ENCODE data around the gene ABCG4.
"Not testable (repeated sequence)": the region's sequence is repeated elsewhere in the genome, so short reads cannot be mapped to it uniquely, and the experiment has no call there.

ABCG4 gene

DNA sequence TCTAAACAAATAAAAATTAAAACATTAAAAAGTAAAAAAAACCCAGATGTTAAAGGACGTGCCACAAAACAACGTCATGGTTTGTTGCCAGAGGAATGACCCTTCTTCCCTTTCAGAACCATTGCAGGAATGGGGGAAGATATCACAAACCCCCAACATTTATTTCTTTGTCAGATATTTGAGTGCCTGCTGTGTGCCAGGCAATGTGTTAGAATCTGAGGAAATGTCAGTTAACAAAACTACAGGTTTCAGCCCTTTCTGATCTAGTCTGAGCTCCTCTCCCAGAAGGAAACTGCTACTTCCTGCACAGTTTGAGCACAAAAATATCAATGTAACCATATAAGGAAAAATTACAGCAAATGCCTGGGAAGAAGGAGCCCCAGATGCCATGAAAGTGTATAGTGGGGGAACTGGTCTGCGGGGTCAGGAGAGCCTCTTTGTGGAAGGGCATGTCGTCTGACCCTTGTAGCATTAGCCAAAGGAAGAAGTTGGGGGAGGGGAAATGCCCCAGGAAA is 29.4 kb downstream of the ABCG4 start:
- Histone ChIP-seq H3K9me3 (ENCODE audit: control insufficient read depth, insufficient read depth, low read length) (no peaks in the 10 kb centered on the region), H3K9ac (ENCODE audit: low read depth, low read length) (no peak overlapping the region), H3K4me1 (ENCODE audit: insufficient read depth, low read length) (peaks cover 5% of the 10 kb centered on the region; the same call in 1 of the 2 replicates), H3K36me3 (ENCODE audit: insufficient read depth, low read length) (peaks cover 3% of the 10 kb centered on the region)

- peaks cover 3% of the 10 kb centered on the region for H3K36me3 ChIP-seq (ENCODE audit: insufficient read depth, low read length)
- H3K9me3 ChIP-seq (ENCODE audit: control insufficient read depth, insufficient read depth, low read length), result no peaks in the 10 kb centered on the region
- H3K9ac ChIP-seq (ENCODE audit: low read depth, low read length), result no peak overlapping the region
- H3K4me1 ChIP-seq (ENCODE audit: insufficient read depth, low read length), result peaks cover 5% of the 10 kb centered on the region; the same call in 1 of the 2 replicates
These were observed 30.5 kb downstream of the ABCG4 start for GRCh38 chr11:119179342-119179741.

DNA sequence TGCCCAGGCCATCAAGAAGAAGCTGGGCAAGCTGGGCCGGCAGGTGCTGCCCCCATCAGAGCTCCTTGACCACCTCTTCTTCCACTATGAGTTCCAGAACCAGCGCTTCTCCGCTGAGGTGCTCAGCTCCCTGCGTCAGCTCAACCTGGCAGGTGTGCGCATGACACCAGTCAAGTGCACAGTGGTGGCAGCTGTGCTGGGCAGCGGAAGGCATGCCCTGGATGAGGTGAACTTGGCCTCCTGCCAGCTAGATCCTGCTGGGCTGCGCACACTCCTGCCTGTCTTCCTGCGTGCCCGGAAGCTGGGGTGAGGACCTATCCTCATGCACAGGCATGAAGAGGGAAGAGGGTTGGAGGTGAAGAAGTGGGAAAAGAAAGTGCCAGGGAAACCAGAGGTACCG is 31.1 kb downstream of the ABCG4 start:
- H3K9me3 ChIP-seq (ENCODE audit: control insufficient read depth, insufficient read depth, low read length), result no peaks in the 10 kb centered on the region
- H3K36me3 ChIP-seq (ENCODE audit: insufficient read depth, low read length), result peaks cover 3% of the 10 kb centered on the region
- no peak overlapping the region for H3K9ac ChIP-seq (ENCODE audit: low read depth, low read length)
- H3K4me1 ChIP-seq (ENCODE audit: insufficient read depth, low read length), result peaks cover 5% of the 10 kb centered on the region; the same call in 1 of the 2 replicates

DNA sequence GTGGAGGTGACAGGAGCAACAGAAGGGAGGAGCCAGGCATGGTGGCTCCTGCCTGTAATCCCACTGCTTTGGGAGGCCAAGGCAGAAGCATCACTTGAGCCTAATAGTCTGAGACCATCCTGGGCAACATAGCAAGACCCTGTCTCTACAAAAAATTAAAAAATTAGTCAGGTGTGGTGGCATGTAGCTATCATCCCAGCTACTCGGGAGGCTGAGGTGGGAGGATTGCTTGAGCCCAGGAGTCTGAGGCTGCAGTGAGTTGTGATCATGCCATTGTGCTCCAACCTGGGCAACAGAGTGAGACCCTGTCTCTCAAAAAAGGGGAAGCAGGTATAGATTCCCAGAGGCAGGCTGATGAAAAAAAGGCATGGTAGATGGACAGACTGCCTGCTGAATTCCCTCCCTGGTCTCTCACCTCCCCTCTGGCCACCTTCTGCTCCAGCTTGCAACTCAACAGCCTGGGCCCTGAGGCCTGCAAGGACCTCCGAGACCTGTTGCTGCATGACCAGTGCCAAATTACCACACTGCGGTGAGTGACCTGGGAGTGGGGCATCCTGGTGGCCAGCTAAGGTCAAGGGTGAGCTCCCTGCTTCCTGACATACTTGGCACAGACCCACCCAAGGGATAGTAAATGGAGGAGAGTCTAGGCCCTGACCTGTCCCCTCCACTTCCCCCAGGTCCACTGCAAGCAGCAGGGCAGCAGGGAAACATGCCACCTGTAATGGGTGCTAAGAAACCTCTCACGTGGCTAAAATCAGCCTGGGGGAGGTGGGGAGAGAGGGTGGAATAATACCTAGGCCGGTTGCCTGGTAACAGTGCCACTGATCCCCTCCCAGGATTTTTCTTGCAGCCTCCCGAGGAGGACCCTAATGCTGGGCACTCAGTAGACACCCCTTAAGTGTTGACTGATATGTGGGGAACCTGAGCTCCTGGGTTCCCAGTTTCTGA is 32.2 kb downstream of the ABCG4 start:
- no peak overlapping the region for H3K9ac ChIP-seq (ENCODE audit: low read depth, low read length)
- no peaks in the 10 kb centered on the region; the same call in 1 of the 2 replicates for H3K36me3 ChIP-seq (ENCODE audit: insufficient read depth, low read length)
- peaks cover 5% of the 10 kb centered on the region; the same call in 1 of the 2 replicates for H3K4me1 ChIP-seq (ENCODE audit: insufficient read depth, low read length)

DNA sequence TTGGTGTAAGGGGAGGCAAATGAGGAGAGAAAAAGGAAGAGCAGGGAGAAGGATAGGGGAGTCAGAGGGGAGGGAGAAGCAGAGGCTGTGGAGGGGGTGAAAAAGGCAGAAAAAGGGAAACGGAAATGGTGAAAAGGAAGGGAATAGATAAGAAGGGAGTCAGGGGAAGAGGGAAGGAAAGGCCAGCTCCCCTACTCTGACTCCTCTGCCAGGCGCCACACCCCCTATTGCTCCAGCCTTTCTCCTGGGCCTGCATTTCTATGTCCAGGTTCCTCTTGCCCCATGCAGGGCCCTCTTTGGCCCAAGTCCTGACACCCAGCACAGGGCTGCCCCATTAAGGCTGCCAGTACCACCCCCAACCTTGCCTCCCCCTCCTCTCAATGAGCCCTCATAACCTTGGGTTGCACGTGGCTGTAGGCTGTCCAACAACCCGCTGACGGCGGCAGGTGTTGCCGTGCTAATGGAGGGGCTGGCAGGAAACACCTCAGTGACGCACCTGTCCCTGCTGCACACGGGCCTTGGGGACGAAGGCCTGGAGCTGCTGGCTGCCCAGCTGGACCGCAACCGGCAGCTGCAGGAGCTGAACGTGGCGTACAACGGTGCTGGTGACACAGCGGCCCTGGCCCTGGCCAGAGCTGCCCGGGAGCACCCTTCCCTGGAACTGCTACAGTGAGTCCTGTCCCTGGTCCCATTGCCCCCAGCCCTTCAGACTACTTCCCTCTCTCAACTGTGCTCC is 33.0 kb downstream of the ABCG4 start:
- no peaks in the 10 kb centered on the region; the same call in 1 of the 2 replicates for H3K36me3 ChIP-seq (ENCODE audit: insufficient read depth, low read length)
- no peak overlapping the region for H3K9ac ChIP-seq (ENCODE audit: low read depth, low read length)
- H3K9me3 ChIP-seq (ENCODE audit: control insufficient read depth, insufficient read depth, low read length), result no peaks in the 10 kb centered on the region
- H3K4me1 ChIP-seq (ENCODE audit: insufficient read depth, low read length), result peaks cover 5% of the 10 kb centered on the region; the same call in 1 of the 2 replicates

More for the DNA sequence above, 32.2 kb downstream of the ABCG4 start:
- H3K9me3 ChIP-seq (ENCODE audit: control insufficient read depth, insufficient read depth, low read length), result no peaks in the 10 kb centered on the region

DNA sequence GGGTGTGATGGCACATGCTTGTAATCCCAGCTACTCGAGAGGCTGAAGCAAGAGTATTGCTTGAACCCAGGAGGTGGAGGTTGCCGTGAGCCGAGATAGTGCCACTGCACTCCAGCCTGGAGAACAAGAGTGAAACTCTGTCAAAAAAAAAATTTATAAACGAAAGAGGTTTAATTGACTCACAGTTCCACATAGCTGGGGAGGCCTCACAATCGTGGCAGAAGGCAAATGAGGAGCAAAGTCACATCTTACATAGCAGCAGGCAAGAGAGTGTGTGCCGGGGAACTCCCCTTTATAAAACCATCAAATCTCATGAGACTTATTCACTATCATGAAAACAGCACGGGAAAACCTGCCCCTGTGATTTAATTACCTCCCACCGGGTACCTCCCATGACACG is 35.5 kb downstream of the ABCG4 start:
- not testable (repeated sequence) for H3K9me3 ChIP-seq (ENCODE audit: control insufficient read depth, insufficient read depth, low read length); H3K9ac ChIP-seq (ENCODE audit: low read depth, low read length); H3K36me3 ChIP-seq (ENCODE audit: insufficient read depth, low read length); H3K4me1 ChIP-seq (ENCODE audit: insufficient read depth, low read length)

GRCh38 chr11:119185981-119186634 is 37.3 kb downstream of the ABCG4 start:
- Histone ChIP-seq H3K9ac (ENCODE audit: low read depth, low read length) (no peak overlapping the region), H3K36me3 (ENCODE audit: insufficient read depth, low read length) (no peaks in the 10 kb centered on the region), H3K9me3 (ENCODE audit: control insufficient read depth, insufficient read depth, low read length) (no peaks in the 10 kb centered on the region), H3K4me1 (ENCODE audit: insufficient read depth, low read length) (no peaks in the 10 kb centered on the region)

DNA sequence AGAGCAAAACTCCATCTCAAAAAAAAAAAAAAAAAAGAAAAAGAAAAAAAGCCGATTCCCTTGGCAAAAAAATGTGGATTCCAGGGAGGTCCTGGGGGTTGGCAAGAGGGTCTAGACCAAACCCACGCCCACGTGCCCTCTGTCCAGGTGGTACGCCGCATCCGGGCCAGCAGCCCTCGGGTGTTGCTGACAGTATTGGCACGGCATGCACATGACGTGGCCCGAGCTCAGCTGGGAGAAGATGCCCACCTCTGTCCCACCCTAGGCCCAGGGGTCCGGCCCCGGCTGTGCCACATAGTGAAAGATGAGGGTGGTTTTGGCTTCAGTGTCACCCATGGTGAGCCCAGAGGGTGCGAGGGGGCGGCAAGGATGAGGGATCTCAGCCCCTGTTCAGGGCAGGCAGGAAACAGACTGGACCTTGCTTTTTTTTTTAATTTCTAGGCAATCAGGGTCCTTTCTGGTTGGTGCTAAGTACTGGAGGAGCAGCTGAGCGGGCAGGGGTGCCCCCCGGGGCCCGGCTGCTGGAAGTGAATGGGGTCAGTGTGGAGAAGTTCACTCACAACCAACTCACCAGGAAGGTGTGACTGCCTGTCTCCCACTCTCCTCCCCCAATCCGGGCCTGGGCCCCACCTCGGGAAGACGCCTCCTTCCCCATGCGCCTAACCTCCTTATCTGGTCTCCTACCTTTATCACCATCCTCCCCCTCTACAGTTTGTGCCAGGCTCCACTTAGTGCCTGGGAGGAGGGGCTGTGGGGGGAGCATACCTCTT is 38.5 kb downstream of the ABCG4 start:
- no peak overlapping the region for H3K9ac ChIP-seq (ENCODE audit: low read depth, low read length)
- H3K36me3 ChIP-seq (ENCODE audit: insufficient read depth, low read length), result no peaks in the 10 kb centered on the region
- no peaks in the 10 kb centered on the region for H3K4me1 ChIP-seq (ENCODE audit: insufficient read depth, low read length)
- H3K9me3 ChIP-seq (ENCODE audit: control insufficient read depth, insufficient read depth, low read length), result no peaks in the 10 kb centered on the region

DNA sequence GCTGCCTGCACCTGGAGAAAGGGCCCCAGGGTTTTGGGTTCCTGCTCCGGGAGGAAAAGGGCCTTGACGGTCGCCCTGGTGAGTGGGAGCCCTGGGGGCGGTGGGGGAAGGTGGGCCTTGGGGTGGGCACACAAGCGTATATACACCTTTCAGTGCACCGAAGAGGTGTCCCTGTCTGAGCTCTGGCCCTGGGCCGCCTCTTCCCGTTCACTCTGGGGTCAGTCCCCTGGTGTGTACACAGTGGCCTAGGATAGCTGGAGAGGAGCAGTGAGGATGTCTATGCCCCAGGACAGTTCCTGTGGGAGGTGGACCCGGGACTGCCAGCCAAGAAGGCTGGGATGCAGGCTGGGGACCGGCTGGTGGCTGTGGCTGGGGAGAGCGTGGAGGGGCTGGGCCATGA is 39.2 kb downstream of the ABCG4 start:
- Histone ChIP-seq H3K36me3 (ENCODE audit: insufficient read depth, low read length) (no peaks in the 10 kb centered on the region), H3K4me1 (ENCODE audit: insufficient read depth, low read length) (0 out of 2 replicates have a peak, but pooled peaks cover 3% of the 10 kb centered on the region), H3K9ac (ENCODE audit: low read depth, low read length) (no peak overlapping the region), H3K9me3 (ENCODE audit: control insufficient read depth, insufficient read depth, low read length) (no peaks in the 10 kb centered on the region)

DNA sequence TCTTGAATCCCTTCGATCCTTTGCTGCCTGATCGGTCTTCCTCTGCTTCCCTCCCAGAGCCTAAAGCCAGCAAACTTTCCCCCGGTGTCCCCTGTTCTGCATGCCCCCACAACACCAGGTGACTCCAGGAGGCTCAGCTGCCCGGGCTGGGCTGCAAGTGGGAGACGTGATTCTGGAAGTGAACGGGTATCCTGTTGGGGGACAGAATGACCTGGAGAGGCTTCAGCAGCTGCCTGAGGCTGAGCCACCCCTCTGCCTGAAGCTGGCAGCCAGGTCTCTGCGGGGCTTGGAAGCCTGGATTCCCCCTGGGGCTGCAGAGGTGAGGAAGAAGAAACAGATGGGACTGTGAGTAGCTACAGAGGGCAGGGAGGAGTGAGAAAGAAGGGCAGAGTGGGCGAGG is 40.0 kb downstream of the ABCG4 start:
- 0 out of 2 replicates have a peak, but pooled peaks cover 3% of the 10 kb centered on the region for H3K4me1 ChIP-seq (ENCODE audit: insufficient read depth, low read length)
- H3K9ac ChIP-seq (ENCODE audit: low read depth, low read length), result no peak overlapping the region
- H3K9me3 ChIP-seq (ENCODE audit: control insufficient read depth, insufficient read depth, low read length), result no peaks in the 10 kb centered on the region
- no peaks in the 10 kb centered on the region for H3K36me3 ChIP-seq (ENCODE audit: insufficient read depth, low read length)

GRCh38 chr11:119189393-119189792 is 40.5 kb downstream of the ABCG4 start:
- Histone ChIP-seq H3K9ac (ENCODE audit: low read depth, low read length) (no peak overlapping the region), H3K36me3 (ENCODE audit: insufficient read depth, low read length) (no peaks in the 10 kb centered on the region), H3K9me3 (ENCODE audit: control insufficient read depth, insufficient read depth, low read length) (no peaks in the 10 kb centered on the region), H3K4me1 (ENCODE audit: insufficient read depth, low read length) (0 out of 2 replicates have a peak, but pooled peaks cover 3% of the 10 kb centered on the region)

DNA sequence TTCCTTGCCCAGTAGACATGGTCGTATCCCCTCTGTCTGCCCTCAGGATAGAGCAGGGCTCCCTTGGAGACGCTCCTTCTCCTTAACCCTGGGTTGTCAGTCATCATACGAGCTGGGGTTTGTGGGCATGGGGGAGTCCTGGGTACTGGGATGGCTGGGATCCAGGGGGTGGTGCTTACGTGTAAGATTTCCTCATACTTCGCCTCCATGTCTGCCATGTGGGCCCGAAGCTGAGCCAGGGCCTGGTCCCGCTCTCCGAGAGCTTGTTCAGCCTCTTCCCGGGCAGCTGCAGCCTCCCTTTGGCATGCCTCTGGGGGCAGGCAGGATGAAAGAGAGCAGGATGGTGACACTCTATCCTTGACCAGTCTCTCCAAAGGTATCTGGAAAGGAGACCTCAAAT is 41.7 kb downstream of the ABCG4 start:
- Histone ChIP-seq H3K4me1 (ENCODE audit: insufficient read depth, low read length) (0 out of 2 replicates have a peak, but pooled peaks cover 3% of the 10 kb centered on the region), H3K9me3 (ENCODE audit: control insufficient read depth, insufficient read depth, low read length) (no peaks in the 10 kb centered on the region), H3K36me3 (ENCODE audit: insufficient read depth, low read length) (no peaks in the 10 kb centered on the region), H3K9ac (ENCODE audit: low read depth, low read length) (no peak overlapping the region)

DNA sequence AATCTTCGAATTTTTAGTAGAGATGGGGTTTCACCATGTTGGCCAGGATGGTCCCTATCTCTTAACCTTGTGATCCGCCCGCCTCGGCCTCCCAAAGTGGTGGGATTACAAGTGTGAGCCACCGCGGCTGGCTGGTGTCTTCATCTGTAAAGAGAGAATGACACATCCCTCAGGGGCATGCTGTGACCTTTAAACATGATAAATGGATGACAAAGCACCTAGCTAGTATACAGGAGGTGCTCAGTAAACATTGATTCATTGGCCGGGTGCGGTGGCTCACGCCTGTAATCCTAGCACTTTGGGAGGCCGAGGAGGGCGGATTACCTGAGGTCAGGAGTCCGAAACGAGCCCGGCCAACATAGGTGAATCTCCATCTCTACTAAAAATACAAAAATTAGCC is 42.4 kb downstream of the ABCG4 start:
- H3K4me1 ChIP-seq (ENCODE audit: insufficient read depth, low read length); H3K9me3 ChIP-seq (ENCODE audit: control insufficient read depth, insufficient read depth, low read length); H3K9ac ChIP-seq (ENCODE audit: low read depth, low read length); H3K36me3 ChIP-seq (ENCODE audit: insufficient read depth, low read length): not testable (repeated sequence)

All from ES-I3 (cell line).